ENCODE data around the gene CTNNAL1.
"Not testable (repeated sequence)": the region's sequence is repeated elsewhere in the genome, so short reads cannot be mapped to it uniquely, and the experiment has no call there.

Gene CTNNAL1

GRCh38 chr9:108991479-108991878, 21.8 kb downstream of the CTNNAL1 start:
- DNase-seq (ENCODE audit: low read depth, low spot score), result no peak

- no peak for DNase-seq (ENCODE audit: low read depth, low spot score)
Measured at GRCh38 chr9:108983885-108984284, 29.4 kb downstream of the CTNNAL1 start.

- DNase-seq (ENCODE audit: low read depth, low spot score), result no peak
Measured at GRCh38 chr9:108980893-108981292, 32.4 kb downstream of the CTNNAL1 start.

- no peak for DNase-seq (ENCODE audit: low read depth, low spot score)
Measured at GRCh38 chr9:108978205-108978604, 35.1 kb downstream of the CTNNAL1 start.

- no peak for DNase-seq (ENCODE audit: low read depth, low spot score)
Measured at GRCh38 chr9:108973895-108974294, 39.4 kb downstream of the CTNNAL1 start.

GRCh38 chr9:108972626-108973209, 40.6 kb downstream of the CTNNAL1 start:
- no peak for DNase-seq (ENCODE audit: low read depth, low spot score)

- DNase-seq (ENCODE audit: low read depth, low spot score), result no peak
Measured at GRCh38 chr9:108972186-108972585, 41.1 kb downstream of the CTNNAL1 start.

GRCh38 chr9:108971392-108971791, 41.9 kb downstream of the CTNNAL1 start:
- DNase-seq (ENCODE audit: low read depth, low spot score), result not testable (repeated sequence)

GRCh38 chr9:108967916-108968315, 45.4 kb downstream of the CTNNAL1 start:
- DNase-seq (ENCODE audit: low read depth, low spot score), result no peak

- DNase-seq (ENCODE audit: low read depth, low spot score), result no peak
Measured at GRCh38 chr9:108963459-108964143, 49.7 kb downstream of the CTNNAL1 start.

GRCh38 chr9:108961151-108961550, 52.1 kb downstream of the CTNNAL1 start:
- DNase-seq (ENCODE audit: low read depth, low spot score), result no peak

- DNase-seq (ENCODE audit: low read depth, low spot score), result no peak
Measured at GRCh38 chr9:108960331-108960730, 53.0 kb downstream of the CTNNAL1 start.

GRCh38 chr9:108956631-108957026, 56.7 kb downstream of the CTNNAL1 start:
- DNase-seq (ENCODE audit: low read depth, low spot score), result no peak

- no peak for DNase-seq (ENCODE audit: low read depth, low spot score)
Measured at GRCh38 chr9:108956022-108956630, 57.2 kb downstream of the CTNNAL1 start.

- peak; percentile 36 for DNase-seq (ENCODE audit: low read depth, low spot score)
Measured at GRCh38 chr9:108953983-108954574, 59.2 kb downstream of the CTNNAL1 start.

- DNase-seq (ENCODE audit: low read depth, low spot score), result no peak
Measured at GRCh38 chr9:108951578-108951977, 61.7 kb downstream of the CTNNAL1 start.

GRCh38 chr9:108950168-108950567, 63.1 kb downstream of the CTNNAL1 start:
- DNase-seq (ENCODE audit: low read depth, low spot score), result no peak

- DNase-seq (ENCODE audit: low read depth, low spot score), result no peak
Measured at GRCh38 chr9:108939975-108940374, 73.3 kb downstream of the CTNNAL1 start.

GRCh38 chr9:108937561-108938305, 75.6 kb downstream of the CTNNAL1 start:
- no peak for DNase-seq (ENCODE audit: low read depth, low spot score)

- DNase-seq (ENCODE audit: low read depth, low spot score), result peak; percentile 4
Measured at GRCh38 chr9:108934323-108934893, 78.9 kb downstream of the CTNNAL1 start, which contains the start of gene ABITRAM. TSS of gene ABITRAM (plus strand) at chr9:108934400. CDS start at chr9:108934487, 87 bp downstream.

- peak; percentile 82 for DNase-seq (ENCODE audit: low read depth, low spot score)
Measured at GRCh38 chr9:108933718-108934322, 79.5 kb downstream of the CTNNAL1 start, which contains the start of gene ELP1. TSS of gene ELP1 (minus strand) at chr9:108934124. CDS start at chr9:108931146, 2,978 bp downstream.
